Mucosa of descending colon (tissue), 3 donors: ENCODE data around the gene CIT. TPM values are rescaled to one million over a fixed set of nuclear protein-coding genes. Genes with fewer than 3 reads are reported as not detected.

Experiments
- ATAC-seq: fragments of 200-7000 bp; cut with Tn5 transposase; one replicate; pipeline ENCODE4 v1.9.1; 2020; ENCODE audit warnings: mild to moderate bottlenecking, moderate library complexity
- DNase-seq, 3 donors: peaks; one replicate each; pipeline ENCODE4 v3.0.0-alpha.2; 2020
- H3K36me3 ChIP-seq: fragments of 200-600 bp; one replicate; pipeline ENCODE4 v1.8.0; 2021; ENCODE audit warnings: low read depth, mild to moderate bottlenecking
- H3K4me1 ChIP-seq: fragments of 200-600 bp; one replicate; pipeline ENCODE4 v1.8.0; 2021; ENCODE audit warnings: low read depth, mild to moderate bottlenecking
- H3K4me3 ChIP-seq: fragments of 200-600 bp; one replicate; pipeline ENCODE4 v1.8.0; 2021; ENCODE audit warnings: mild to moderate bottlenecking
- H3K9me3 ChIP-seq: fragments of 200-600 bp; one replicate; pipeline ENCODE4 v1.8.0; 2021; ENCODE audit warnings: mild to moderate bottlenecking
- CTCF ChIP-seq: fragments of 200-600 bp; IDR thresholded peaks from one replicate; pipeline ENCODE4 v1.8.0; 2022; ENCODE audit warnings: antibody characterized with exemption, mild to moderate bottlenecking
- intact Hi-C, 2 donors: fragments of 100-400 bp; cut with DNase I in 1 of 2; cut with micrococcal nuclease in 1 of 2; formaldehyde crosslinking; loops; one replicate each; pipeline versions ENCODE4 v1.11.0 to v1.11.1; 2022; cut with DNase I, micrococcal nuclease
- total RNA-seq, 3 donors: library from RNA; stranded (reverse); fragmentation: NEBNext Ultra II Directional in 2 of 3; extraction: Animal tissue kit (Norgen Biotek cat#: 25700) in 2 of 3; gene quantifications; one replicate each; pipeline versions ENCODE4 v1.2.1 to v1.2.4, GENCODE V29; 2021 to 2023
- donor health status: DM: no; HTN: no; CAD: no; lungs with moderate emphysema.
- donor health status: DM: no; HTN: no; CAD: no.
- donor health status: DM: no; HTN: yes; CAD: no.

The CIT gene
- total RNA-seq, 3 donors from 2014 or later, result 7.5 to 20.5 (median 11.2) TPM

DNA sequence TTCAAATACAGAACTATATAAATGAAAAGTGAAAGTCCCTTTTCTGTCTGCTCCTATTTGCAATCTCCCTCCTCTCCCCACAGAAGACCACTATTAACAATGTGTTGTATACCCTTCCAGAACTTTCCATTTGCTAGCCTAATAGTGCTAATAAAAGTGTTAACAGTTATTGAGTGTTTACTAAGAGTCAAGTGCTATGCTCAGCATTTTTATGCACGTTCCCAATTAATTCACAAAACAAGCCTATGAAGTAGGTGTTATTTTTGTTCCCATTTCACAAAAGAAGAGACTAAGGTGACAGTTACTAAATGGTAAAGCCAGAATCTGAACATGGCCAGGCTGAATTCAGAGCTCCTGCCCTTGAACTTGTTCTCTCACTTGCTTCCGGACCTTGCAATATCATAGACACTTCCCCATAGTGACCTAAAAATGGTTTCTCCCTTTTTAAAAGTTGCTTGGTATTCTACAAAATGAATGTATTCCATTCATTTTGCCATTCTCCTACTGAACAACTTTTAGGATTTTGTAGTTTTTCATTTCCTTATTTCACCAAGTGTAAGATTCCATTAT is 210.8 kb downstream of the CIT start:
- Histone ChIP-seq H3K36me3 (no peaks in the 10 kb centered on the region), H3K4me1 (peaks cover 21% of the 10 kb centered on the region), H3K9me3 (no peaks in the 10 kb centered on the region), H3K4me3 (no peak overlapping the region)
- ATAC-seq, result no peak
- DNase-seq, result no peak
- TF ChIP-seq CTCF, result no peak
- intact Hi-C loops, result no loop called here

- intact Hi-C loops, result no loop called here
- no peak for ATAC-seq
- no peaks in the 10 kb centered on the region for H3K9me3 ChIP-seq
These were observed 211.8 kb downstream of the CIT start for GRCh38 chr12:119665164-119665929.

GRCh38 chr12:119664642-119665041 is 212.5 kb downstream of the CIT start:
- intact Hi-C loops, result no loop called here
- Histone ChIP-seq H3K9me3 (no peaks in the 10 kb centered on the region), H3K4me3 (no peak overlapping the region), H3K4me1 (peaks cover 9% of the 10 kb centered on the region), H3K36me3 (no peaks in the 10 kb centered on the region)
- no peak for TF ChIP-seq CTCF
- DNase-seq (no peak), ATAC-seq (no peak)

More at GRCh38 chr12:119665164-119665929, 211.8 kb downstream of the CIT start:
- no peak for DNase-seq
- Histone ChIP-seq H3K4me3 (no peak overlapping the region), H3K4me1 (peaks cover 12% of the 10 kb centered on the region), H3K36me3 (no peaks in the 10 kb centered on the region)
- TF ChIP-seq CTCF, result no peak

DNA sequence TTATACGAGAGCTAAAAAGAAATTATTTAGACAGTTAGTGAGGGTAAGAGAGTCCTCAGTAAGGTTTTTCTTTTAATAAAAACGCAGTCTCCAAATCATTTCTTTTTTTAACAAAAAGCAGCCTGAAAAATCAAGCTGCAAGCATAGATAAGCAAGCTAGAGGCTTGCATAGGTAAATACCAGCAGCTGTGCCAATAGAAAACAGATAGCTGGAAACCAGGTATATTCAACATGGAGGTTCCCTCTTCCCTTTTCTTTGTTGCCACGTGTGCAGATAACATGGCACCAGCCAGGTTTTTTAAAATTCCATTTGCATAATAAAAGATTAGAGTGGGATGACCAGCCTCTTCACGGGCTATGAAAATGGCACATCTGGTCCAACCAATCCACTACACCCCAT is 215.2 kb downstream of the CIT start:
- DNase-seq, result no peak
- Histone ChIP-seq H3K36me3 (no peaks in the 10 kb centered on the region), H3K4me1 (peaks cover 2% of the 10 kb centered on the region), H3K9me3 (no peaks in the 10 kb centered on the region), H3K4me3 (no peak overlapping the region)
- no peak for ATAC-seq
- intact Hi-C loops, result no loop called here
- no peak for TF ChIP-seq CTCF

DNA sequence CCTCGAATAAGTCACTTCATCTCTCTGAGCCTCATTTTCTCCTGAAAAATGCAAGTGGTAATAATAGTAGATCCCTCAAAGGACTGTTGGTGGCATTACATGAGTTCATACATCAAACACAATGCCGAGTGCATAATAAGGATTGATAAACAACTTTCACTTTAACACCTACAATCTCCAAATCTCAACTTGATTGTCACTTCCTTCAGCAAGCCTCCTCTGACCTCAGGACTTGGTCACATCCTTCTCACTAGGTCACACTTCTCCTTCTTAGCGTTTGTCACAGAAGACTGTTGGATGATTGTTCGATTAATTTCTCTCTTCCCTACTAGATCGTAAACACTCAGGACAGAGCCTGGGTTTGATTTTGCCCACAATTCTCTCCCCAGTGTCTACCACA is 217.0 kb downstream of the CIT start:
- intact Hi-C loops, result no loop called here
- no peaks in the 10 kb centered on the region for H3K36me3 ChIP-seq
- H3K9me3 ChIP-seq, result no peaks in the 10 kb centered on the region
- H3K4me3 ChIP-seq, result no peak overlapping the region
- DNase-seq, result no peak
- TF ChIP-seq CTCF, result no peak
- H3K4me1 ChIP-seq, result no peaks in the 10 kb centered on the region
- ATAC-seq, result no peak
